ENCODE data around the gene APBA1.

APBA1 gene

GRCh38 chr9:69460012-69460411 is 212.2 kb downstream of the APBA1 start:
- TF ChIP-seq CTCF (IDR thresholded peaks at IDR 0.05; ENCODE audit: insufficient read depth, low read depth, low read length, missing control alignments), result no peak
- no peak for DNase-seq (ENCODE audit: low read depth)
- no peak overlapping the region for H3K4me3 ChIP-seq (ENCODE audit: low read depth, low read length)

- H3K4me3 ChIP-seq (ENCODE audit: low read depth, low read length), result no peak overlapping the region
- no peak for TF ChIP-seq CTCF (IDR thresholded peaks at IDR 0.05; ENCODE audit: insufficient read depth, low read depth, low read length, missing control alignments)
- no peak for DNase-seq (ENCODE audit: low read depth)
Measured at GRCh38 chr9:69458176-69458575, 214.0 kb downstream of the APBA1 start.

- no peak for DNase-seq (ENCODE audit: low read depth)
- TF ChIP-seq CTCF (IDR thresholded peaks at IDR 0.05; ENCODE audit: insufficient read depth, low read depth, low read length, missing control alignments), result no peak
Measured at GRCh38 chr9:69456201-69456600, 216.0 kb downstream of the APBA1 start.

GRCh38 chr9:69455311-69455710 is 216.9 kb downstream of the APBA1 start:
- DNase-seq (ENCODE audit: low read depth), result no peak
- H3K4me3 ChIP-seq (ENCODE audit: low read depth, low read length), result no peak overlapping the region
- no peak for TF ChIP-seq CTCF (IDR thresholded peaks at IDR 0.05; ENCODE audit: insufficient read depth, low read depth, low read length, missing control alignments)

More at GRCh38 chr9:69456201-69456600, 216.0 kb downstream of the APBA1 start:
- no peak overlapping the region for H3K4me3 ChIP-seq (ENCODE audit: low read depth, low read length)

GRCh38 chr9:69454321-69454720 is 217.8 kb downstream of the APBA1 start:
- TF ChIP-seq CTCF (IDR thresholded peaks at IDR 0.05; ENCODE audit: insufficient read depth, low read depth, low read length, missing control alignments), result no peak
- DNase-seq (ENCODE audit: low read depth), result no peak
- H3K4me3 ChIP-seq (ENCODE audit: low read depth, low read length), result no peak overlapping the region

- no peak for DNase-seq (ENCODE audit: low read depth)
- TF ChIP-seq CTCF (IDR thresholded peaks at IDR 0.05; ENCODE audit: insufficient read depth, low read depth, low read length, missing control alignments), result no peak
- no peak overlapping the region for H3K4me3 ChIP-seq (ENCODE audit: low read depth, low read length)
Measured at GRCh38 chr9:69453746-69454145, 218.4 kb downstream of the APBA1 start.

- no peak for TF ChIP-seq CTCF (IDR thresholded peaks at IDR 0.05; ENCODE audit: insufficient read depth, low read depth, low read length, missing control alignments)
- no peak for DNase-seq (ENCODE audit: low read depth)
Measured at GRCh38 chr9:69452110-69452782, 219.9 kb downstream of the APBA1 start.

More at GRCh38 chr9:69452110-69452782, 219.9 kb downstream of the APBA1 start:
- H3K4me3 ChIP-seq (ENCODE audit: low read depth, low read length), result no peak overlapping the region

Measured in GM12865 (cell line).